Activated naive CD4-positive, alpha-beta T cell (primary cell): ENCODE data around the gene SPEG.

ENCODE experiments used
- DNase-seq, 4 experiments: peaks; one replicate each; lab custom pipeline; 2025; lab: John Stamatoyannopoulos, UW

The SPEG gene

GRCh38 chr2:219480004-219480403 lies 45.4 kb downstream of the SPEG start:
- DNase-seq, result no peak

- DNase-seq, result no peak
Measured at GRCh38 chr2:219482674-219483405, 48.2 kb downstream of the SPEG start.

GRCh38 chr2:219483451-219484342 lies 49.1 kb downstream of the SPEG start:
- no peak for DNase-seq

- DNase-seq, result no peak
Measured at GRCh38 chr2:219484343-219485200, 49.9 kb downstream of the SPEG start.

- no peak for DNase-seq
Measured at GRCh38 chr2:219485201-219485580, 50.5 kb downstream of the SPEG start.

GRCh38 chr2:219486380-219486959 lies 51.8 kb downstream of the SPEG start:
- DNase-seq, result no peak

GRCh38 chr2:219488149-219488843 lies 53.7 kb downstream of the SPEG start:
- no peak for DNase-seq

GRCh38 chr2:219488844-219489194 lies 54.2 kb downstream of the SPEG start:
- no peak for DNase-seq

- no peak for DNase-seq
Measured at GRCh38 chr2:219489315-219489714, 54.7 kb downstream of the SPEG start.

GRCh38 chr2:219490186-219490585 lies 55.5 kb downstream of the SPEG start:
- no peak for DNase-seq

- DNase-seq, result no peak
Measured at GRCh38 chr2:219490600-219491130, 56.0 kb downstream of the SPEG start.

- DNase-seq, result no peak
Measured at GRCh38 chr2:219491278-219491963, 56.8 kb downstream of the SPEG start.

- no peak for DNase-seq
Measured at GRCh38 chr2:219492575-219492974, 57.9 kb downstream of the SPEG start.

- no peak for DNase-seq
Measured at GRCh38 chr2:219493086-219493485, 58.4 kb downstream of the SPEG start.

GRCh38 chr2:219494952-219495530 lies 60.4 kb downstream of the SPEG start:
- no peak for DNase-seq

- DNase-seq, result peak in 2 of 4 experiments; percentile 11 to 24
Measured at GRCh38 chr2:219495531-219496122, 61.0 kb downstream of the SPEG start.

- no peak for DNase-seq
Measured at GRCh38 chr2:219496247-219496824, 61.7 kb downstream of the SPEG start.

GRCh38 chr2:219496825-219497494 lies 62.3 kb downstream of the SPEG start:
- DNase-seq, result no peak
